K562 (cell line): Measurements from ENCODE around the gene KIF5A. TPM values are rescaled to one million over a fixed set of nuclear protein-coding genes. Genes with fewer than 3 reads are reported as not detected.

ENCODE experiments used
- ATAC-seq: fragments of 200-7000 bp; cut with Tn5 transposase; 3 replicates; pipeline ENCODE4 v1.9.1; 2020; ENCODE audit warnings: moderate library complexity
- BruUV-seq: library from RNA; stranded (reverse); fragments of 400-500 nt; replicated peaks from 2 replicates; lab custom pipeline; 2021; lab: Mats Ljungman, UMichigan
- CTCF ChIA-PET: fragments of 300-600 bp; formaldehyde crosslinking; extraction: SDS; loops from one replicate; lab custom pipeline; 2021; ENCODE audit warnings: low intra/inter-chr PET ratio; lab: Yijun Ruan, JAX
- POLR2A ChIA-PET: fragments of 300-600, 350-650 bp; sonication (Branson Sonifier 250); formaldehyde crosslinking; extraction: SDS; loops from one replicate; lab custom pipeline; 2021; ENCODE audit warnings: antibody characterized with exemption, inconsistent platforms; lab: Yijun Ruan, JAX
- DNase-seq, 4 experiments: peaks; one replicate each; pipeline versions ENCODE4 v3.0.0 to v3.0.0-alpha.2; 2011 to 2018; ENCODE audit warnings: low spot score in 3 of 4, mixed read lengths in 3 of 4; ENCODE audit errors: extremely low read depth in 1 of 4
- FAIRE-seq: peaks from 2 replicates; lab custom pipeline; 2011; peaks lifted over from hg19 to GRCh38; lab: Jason Lieb, UNC
- H2AFZ ChIP-seq: 2 replicates; pipeline ENCODE4 v1.6.0; 2011; ENCODE audit warnings: low read depth, low read length, control low read depth, inconsistent platforms
- H3K27ac ChIP-seq: fragments of 200-600 bp; 3 replicates; pipeline ENCODE4 v1.8.0; 2011; ENCODE audit warnings: low read depth, mild to moderate bottlenecking, control low read depth, inconsistent platforms, low read length, moderate library complexity, mixed read lengths; ENCODE audit errors: extremely low read depth
- H3K27me3 ChIP-seq, 2 experiments: fragments of 300-600 bp in 1 of 2; 2 replicates in 1 of 2; 3 replicates in 1 of 2; pipeline versions ENCODE4 v1.6.0 to v1.8.0; 2011; ENCODE audit warnings: inconsistent platforms in 2 of 2, low read length in 2 of 2, mild to moderate bottlenecking in 1 of 2, mixed read lengths in 1 of 2, moderate library complexity in 1 of 2; ENCODE audit not compliant: control insufficient read depth in 2 of 2, insufficient read depth in 2 of 2
- H3K36me3 ChIP-seq: fragments of 300-600 bp; 3 replicates; pipeline ENCODE4 v1.8.0; 2011; ENCODE audit warnings: mild to moderate bottlenecking, low read length, inconsistent platforms; ENCODE audit not compliant: control insufficient read depth, insufficient read depth
- H3K4me1 ChIP-seq, 2 experiments: fragments of 200-600 bp in 1 of 2; replicated peaks in 1 of 2; 2 replicates in 1 of 2; 3 replicates in 1 of 2; pipeline versions ENCODE4 v1.5.1 to v1.8.0; 2011; ENCODE audit warnings: inconsistent platforms in 2 of 2, low read length in 2 of 2, mild to moderate bottlenecking in 1 of 2, mixed read lengths in 1 of 2, moderate library complexity in 1 of 2; ENCODE audit not compliant: control insufficient read depth in 2 of 2, insufficient read depth in 2 of 2
- H3K4me2 ChIP-seq: 2 replicates; pipeline ENCODE4 v1.6.1; 2011; ENCODE audit warnings: low read length, control low read depth, inconsistent platforms, mixed read lengths; ENCODE audit not compliant: insufficient read depth
- H3K4me3 ChIP-seq: fragments of 200-600 bp; sonication (generic), shearing (Covaris generic); 2 replicates; pipeline ENCODE4 v1.5.1; 2016; ENCODE audit warnings: control low read depth, inconsistent platforms
- H3K79me2 ChIP-seq: fragments of 200-600 bp; 3 replicates; pipeline ENCODE4 v1.8.0; 2011; ENCODE audit warnings: low read length, inconsistent platforms; ENCODE audit not compliant: control insufficient read depth, insufficient read depth
- H3K9ac ChIP-seq, 2 experiments: 2 replicates each; pipeline versions ENCODE4 v1.6.0 to v1.6.1; 2011; ENCODE audit warnings: low read depth in 2 of 2, low read length in 2 of 2, control low read depth in 1 of 2, inconsistent platforms in 1 of 2, mild to moderate bottlenecking in 1 of 2, mixed read lengths in 1 of 2; ENCODE audit not compliant: insufficient read depth in 1 of 2
- H3K9me1 ChIP-seq: one replicate; pipeline ENCODE4 v1.6.0; 2011; ENCODE audit warnings: inconsistent platforms, mild to moderate bottlenecking, low read length, moderate library complexity; ENCODE audit not compliant: control insufficient read depth, insufficient read depth
- H3K9me3 ChIP-seq: replicated peaks from 2 replicates; pipeline ENCODE4 v1.5.1; 2011; ENCODE audit warnings: low read depth, low read length, inconsistent platforms; ENCODE audit not compliant: control insufficient read depth, insufficient read depth
- H4K20me1 ChIP-seq: replicated peaks from 2 replicates; pipeline ENCODE4 v1.6.1; 2011; ENCODE audit warnings: low read length, inconsistent platforms, mixed read lengths; ENCODE audit not compliant: control insufficient read depth, insufficient read depth
- CHD2 ChIP-seq: IDR thresholded peaks from 2 replicates; pipeline ENCODE4 v1.6.1; 2011; ENCODE audit warnings: low read depth, low read length
- FOXA3 ChIP-seq, 2 experiments: fragments of 450-650 bp in 1 of 2; sonication (generic) in 1 of 2; formaldehyde crosslinking; IDR thresholded peaks in 1 of 2; conservative IDR thresholded peaks in 1 of 2; 2 replicates each; pipeline versions ENCODE4 v1.4.0 to v1.8.0; 2020 to 2022; ENCODE audit warnings: mild to moderate bottlenecking in 2 of 2, missing genetic modification reagents in 1 of 2
- HCFC1 ChIP-seq: IDR thresholded peaks from 2 replicates; pipeline ENCODE4 v1.6.1; 2012; ENCODE audit warnings: low read depth, low read length, improper control_type of control experiment
- HEY1 ChIP-seq: fragments of 250-450 bp; sonication (Bioruptor Pico); IDR thresholded peaks from 2 replicates; pipeline ENCODE4 v1.5.0; 2020; ENCODE audit warnings: mild to moderate bottlenecking, moderate library complexity, borderline replicate concordance
- KDM1A ChIP-seq, 2 experiments: fragments of 450-650 bp; IDR thresholded peaks; 2 replicates each; pipeline ENCODE4 v1.6.1; 2016; ENCODE audit warnings: mild to moderate bottlenecking in 2 of 2
- KHSRP ChIP-seq: fragments of 450-650 bp; IDR thresholded peaks from 2 replicates; pipeline ENCODE4 v1.6.1; 2017
- NEUROD1 ChIP-seq: fragments of 150-350 bp; IDR thresholded peaks from 2 replicates; pipeline ENCODE4 v1.6.1; 2014; ENCODE audit warnings: borderline replicate concordance, low read length, low read depth; ENCODE audit not compliant: partially characterized antibody
- NFRKB ChIP-seq: fragments of 450-650 bp; IDR thresholded peaks from 2 replicates; pipeline ENCODE4 v1.6.1; 2016; ENCODE audit warnings: low read depth
- NR1H2 ChIP-seq: sonication (generic); formaldehyde crosslinking; IDR thresholded peaks from 2 replicates; pipeline ENCODE4 v1.4.0; 2020; ENCODE audit warnings: mild to moderate bottlenecking, missing genetic modification reagents
- RBM14 ChIP-seq: fragments of 200-400 bp; formaldehyde crosslinking; IDR thresholded peaks from 2 replicates; pipeline ENCODE4 v1.6.1; 2018; ENCODE audit warnings: low read depth, mild to moderate bottlenecking, low read length, moderate library complexity, borderline replicate concordance; ENCODE audit not compliant: insufficient read depth
- SIN3B ChIP-seq: fragments of 450-650 bp; IDR thresholded peaks from 2 replicates; pipeline ENCODE4 v1.6.1; 2017; ENCODE audit warnings: low read depth, mild to moderate bottlenecking, moderate library complexity
- SREBF2 ChIP-seq: sonication (generic); formaldehyde crosslinking; IDR thresholded peaks from 2 replicates; pipeline ENCODE4 v1.4.0; 2020; ENCODE audit warnings: mild to moderate bottlenecking, missing genetic modification reagents
- SRF ChIP-seq, 2 experiments: fragments of 250-450, 450-650 bp in 1 of 2; sonication (Bioruptor Pico) in 1 of 2; sonication (generic) in 1 of 2; formaldehyde crosslinking; IDR thresholded peaks; 2 replicates each; pipeline versions ENCODE4 v1.5.0 to v1.5.1; 2020 to 2022; ENCODE audit warnings: mild to moderate bottlenecking in 1 of 2, missing genetic modification reagents in 1 of 2
- ZNF165 ChIP-seq: fragments of 250-450 bp; sonication (Bioruptor Pico); IDR thresholded peaks from 2 replicates; pipeline ENCODE4 v1.4.0; 2020; ENCODE audit warnings: borderline replicate concordance
- ZNF212 ChIP-seq: fragments of 450-650 bp; formaldehyde crosslinking; IDR thresholded peaks from 2 replicates; pipeline ENCODE4 v1.4.0; 2020; ENCODE audit warnings: mild to moderate bottlenecking
- ZNF436 ChIP-seq: fragments of 250-450, 450-650 bp; sonication (Bioruptor Pico); formaldehyde crosslinking; IDR thresholded peaks from 2 replicates; pipeline ENCODE4 v1.7.0; 2020; ENCODE audit warnings: mild to moderate bottlenecking
- ZNF707 ChIP-seq: fragments of 250-450 bp; sonication (Bioruptor Pico); conservative IDR thresholded peaks from 2 replicates; pipeline ENCODE4 v1.8.0; 2022; ENCODE audit warnings: inconsistent platforms, mild to moderate bottlenecking, moderate library complexity
- WGBS: fragments of 100-300 bp; shearing (Covaris generic); methylation state at CpG from one replicate; pipeline ENCODE4 v1.1.6; 2016; ENCODE audit warnings: low coverage, mixed read lengths; ENCODE audit not compliant: insufficient coverage; ENCODE audit errors: missing lambda C conversion rate; 5-methylcytosine and 5-hydroxymethylcytosine counted together
- in situ Hi-C: fragments of 300-500 bp; cut with MboI; formaldehyde crosslinking; loops from 4 replicates; pipeline ENCODE4 v1.15.0; 2018; ENCODE audit warnings: inconsistent platforms, mixed read lengths
- intact Hi-C: fragments of 100-400 bp; cut with micrococcal nuclease; formaldehyde crosslinking; loops from 2 replicates; pipeline ENCODE4 v1.14.2; 2022
- polyA plus RNA-seq, 8 experiments: library from polyadenylated mRNA; depleted of rRNA in 4 of 8; stranded (reverse) in 5 of 8; unstranded in 3 of 8; fragments of >200 nt; fragmentation: Nextera tagmentation in 2 of 8; fragmentation: Illumina TruSeq in 1 of 8; extraction: Ambion mirVana in 2 of 8; extraction: Trizol in 1 of 8; gene quantifications; 2 replicates each; pipeline versions ENCODE4 v1.2.1 to v1.2.3, GENCODE V29; 2011 to 2014; ENCODE audit warnings: inconsistent platforms in 1 of 8, missing spikeins in 1 of 8
- total RNA-seq, 7 experiments: library from RNA; depleted of rRNA in 6 of 7; stranded (reverse); fragments of >200 nt in 6 of 7; fragmentation: Illumina TruSeq in 2 of 7; extraction: Trizol in 2 of 7; gene quantifications; 2 replicates each; pipeline versions ENCODE4 v1.2.1 to v1.2.3, GENCODE V29; 2011 to 2021; ENCODE audit warnings: low replicate concordance in 1 of 7
- TF ChIP-seq, protein P1 (sequence below): sonication (generic); formaldehyde crosslinking; IDR thresholded peaks from 2 replicates; pipeline ENCODE4 v1.8.1; 2022; ENCODE audit warnings: missing genetic modification reagents
- TF ChIP-seq, protein P2 (sequence below): conservative IDR thresholded peaks from 2 replicates; pipeline ENCODE4 v1.6.1; 2011; ENCODE audit warnings: low read depth, mild to moderate bottlenecking, low read length; ENCODE audit not compliant: control insufficient read depth
- TF ChIP-seq, protein P3 (sequence below): fragments of 250-450 bp; sonication (Bioruptor Pico); IDR thresholded peaks from 2 replicates; pipeline ENCODE4 v1.6.1; 2021; ENCODE audit warnings: mild to moderate bottlenecking

KIF5A gene
- total and polyA plus RNA-seq, 9 of the 15 experiments (the other 6 are each of a cell fraction or from before 2014, with no cell fraction given): 3.4 to 17.7 (median 8.0) TPM

DNA sequence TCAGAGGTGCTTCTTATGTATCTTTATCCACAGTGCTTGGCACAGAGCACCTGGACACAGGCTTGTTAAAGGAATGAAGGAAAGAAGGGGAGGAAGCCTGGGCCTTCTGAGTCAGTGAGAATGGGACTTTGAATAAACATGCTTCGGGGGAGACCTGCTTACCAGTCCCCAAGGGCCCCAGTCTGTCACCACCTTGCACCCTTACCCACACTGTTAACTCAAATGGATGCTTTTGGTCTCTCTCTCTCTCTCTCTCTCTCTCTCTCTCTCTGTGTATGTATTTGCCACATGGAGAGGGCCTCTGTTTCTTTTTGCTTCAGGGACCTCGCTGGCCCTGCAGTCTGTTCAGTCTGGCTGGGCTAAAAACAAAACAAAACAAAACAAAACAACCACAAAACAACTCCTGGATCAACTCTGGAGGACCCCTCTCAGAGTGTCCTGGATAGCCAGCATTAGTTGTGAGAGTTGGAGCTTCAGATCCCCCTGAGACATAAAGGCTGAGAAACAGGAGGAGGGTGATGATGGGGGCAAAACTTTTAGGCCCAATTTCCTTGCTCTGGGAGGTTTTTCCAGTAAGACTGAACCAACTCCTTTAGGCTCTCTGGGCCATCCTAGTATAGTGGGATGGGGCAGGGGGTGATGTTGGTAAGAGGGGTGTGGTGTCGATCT lies 1.9 kb downstream of the KIF5A start:
- 8% methylated on average over 3 of the region's 3 CpGs for WGBS
- ATAC-seq (peak; percentile 5), FAIRE-seq (no peak), DNase-seq (peak in 2 of 4 experiments; percentile 28 to 35)
- intact Hi-C loops (loop anchor here (2.0 kb wide), 1 partner anchor 13 kb away; no protein-coding TSS in a partner anchor), in situ Hi-C loops (no loop called here)
- H4K20me1 ChIP-seq: no peaks in the 10 kb centered on the region
- H3K4me1 ChIP-seq: peaks cover 52 to 61% of the 10 kb centered on the region in 2 experiments
- peak overlapping the region; percentile 89 for H3K4me2 ChIP-seq
- BruUV-seq: no TSS peak
- peak overlapping the region; percentile 72; a peak in 3 of 4 replicates for H3K9ac ChIP-seq
- H3K4me3 ChIP-seq: peak overlapping the region; percentile 69
- peaks cover 58% of the 10 kb centered on the region for H3K79me2 ChIP-seq
- ChIA-PET POLR2A (interaction anchor here (0.5 to 4.2 kb wide), 12 partner anchors 9 to 241 kb away, joined by 3 to 38 read pairs (median 4); partner anchors contain the start of genes DDIT3, EEF1AKMT3 and METTL1), CTCF (no interaction called here)
- H3K9me1 ChIP-seq: no peaks in the 10 kb centered on the region
- peaks cover 14% of the 10 kb centered on the region for H3K36me3 ChIP-seq
- H3K9me3 ChIP-seq: no peaks in the 10 kb centered on the region
- H3K27me3 ChIP-seq: no peaks in the 10 kb centered on the region
- H3K27ac ChIP-seq: peak overlapping the region; percentile 90
- H2AFZ ChIP-seq: no peak overlapping the region; the same call in 1 of the 2 replicates
- TF ChIP-seq ZNF436 (CRISPR knock-in tag): no peak
- TF ChIP-seq CHD2: no peak
- TF ChIP-seq ZNF707 (CRISPR knock-in tag): no peak
- no peak for TF ChIP-seq NEUROD1
- TF ChIP-seq KHSRP: no peak
- TF ChIP-seq, protein P1, sequence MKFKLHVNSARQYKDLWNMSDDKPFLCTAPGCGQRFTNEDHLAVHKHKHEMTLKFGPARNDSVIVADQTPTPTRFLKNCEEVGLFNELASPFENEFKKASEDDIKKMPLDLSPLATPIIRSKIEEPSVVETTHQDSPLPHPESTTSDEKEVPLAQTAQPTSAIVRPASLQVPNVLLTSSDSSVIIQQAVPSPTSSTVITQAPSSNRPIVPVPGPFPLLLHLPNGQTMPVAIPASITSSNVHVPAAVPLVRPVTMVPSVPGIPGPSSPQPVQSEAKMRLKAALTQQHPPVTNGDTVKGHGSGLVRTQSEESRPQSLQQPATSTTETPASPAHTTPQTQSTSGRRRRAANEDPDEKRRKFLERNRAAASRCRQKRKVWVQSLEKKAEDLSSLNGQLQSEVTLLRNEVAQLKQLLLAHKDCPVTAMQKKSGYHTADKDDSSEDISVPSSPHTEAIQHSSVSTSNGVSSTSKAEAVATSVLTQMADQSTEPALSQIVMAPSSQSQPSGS (CRISPR knock-in tag): no peak
- TF ChIP-seq NFRKB: 0 out of 2 replicates have a peak, but pooled peaks have one; percentile 13
- no peak for TF ChIP-seq ZNF165 (CRISPR knock-in tag)
- TF ChIP-seq NR1H2 (CRISPR knock-in tag): no peak
- TF ChIP-seq, protein P2, sequence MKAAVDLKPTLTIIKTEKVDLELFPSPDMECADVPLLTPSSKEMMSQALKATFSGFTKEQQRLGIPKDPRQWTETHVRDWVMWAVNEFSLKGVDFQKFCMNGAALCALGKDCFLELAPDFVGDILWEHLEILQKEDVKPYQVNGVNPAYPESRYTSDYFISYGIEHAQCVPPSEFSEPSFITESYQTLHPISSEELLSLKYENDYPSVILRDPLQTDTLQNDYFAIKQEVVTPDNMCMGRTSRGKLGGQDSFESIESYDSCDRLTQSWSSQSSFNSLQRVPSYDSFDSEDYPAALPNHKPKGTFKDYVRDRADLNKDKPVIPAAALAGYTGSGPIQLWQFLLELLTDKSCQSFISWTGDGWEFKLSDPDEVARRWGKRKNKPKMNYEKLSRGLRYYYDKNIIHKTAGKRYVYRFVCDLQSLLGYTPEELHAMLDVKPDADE: no peak
- TF ChIP-seq SIN3B: no peak
- TF ChIP-seq RBM14: no peak
- TF ChIP-seq, protein P3, sequence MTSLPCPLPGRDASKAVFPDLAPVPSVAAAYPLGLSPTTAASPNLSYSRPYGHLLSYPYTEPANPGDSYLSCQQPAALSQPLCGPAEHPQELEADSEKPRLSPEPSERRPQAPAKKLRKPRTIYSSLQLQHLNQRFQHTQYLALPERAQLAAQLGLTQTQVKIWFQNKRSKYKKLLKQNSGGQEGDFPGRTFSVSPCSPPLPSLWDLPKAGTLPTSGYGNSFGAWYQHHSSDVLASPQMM: no peak
- no peak for TF ChIP-seq FOXA3 (CRISPR knock-in tag; conservative IDR thresholded peaks at IDR 0.05 in 1 of 2, IDR thresholded peaks at IDR 0.05 in 1 of 2)
- TF ChIP-seq HCFC1: no peak
- no peak for TF ChIP-seq KDM1A (IDR thresholded peaks at IDR 0.05)
- no peak for TF ChIP-seq ZNF212 (CRISPR knock-in tag)
- no peak for TF ChIP-seq HEY1
- no peak for TF ChIP-seq SREBF2 (CRISPR knock-in tag)
- 0 out of 4 replicates have a peak, but pooled peaks of 1 of the 2 experiments have one; percentile 6 for TF ChIP-seq SRF (CRISPR knock-in tag; IDR thresholded peaks at IDR 0.05)
